ENCODE results near the gene RBBP8NL.

- TF ChIP-seq CTCF (IDR thresholded peaks at IDR 0.05) (peak in 1 of 5 experiments; percentile 15), POLR2A (IDR thresholded peaks at IDR 0.05) (no peak)
Observed at GRCh38 chr20:62362991-62363919, 64.1 kb downstream of the RBBP8NL start.

Data from tibial nerve (tissue), 3 donors.